IPS-18a (cell line): ENCODE results near the gene PRKD2.

Experiments used
- H3K27ac ChIP-seq: one replicate; pipeline ENCODE4 v1.5.1; 2013; ENCODE audit warnings: low read length
- H3K27me3 ChIP-seq: one replicate; pipeline ENCODE4 v1.6.1; 2013; ENCODE audit warnings: mild to moderate bottlenecking, low read length; ENCODE audit not compliant: control insufficient read depth, insufficient read depth
- H3K36me3 ChIP-seq: one replicate; pipeline ENCODE4 v1.6.1; 2013; ENCODE audit warnings: low read depth, low read length; ENCODE audit not compliant: control insufficient read depth
- H3K4me1 ChIP-seq: one replicate; pipeline ENCODE4 v1.6.1; 2013; ENCODE audit warnings: low read depth, low read length; ENCODE audit not compliant: control insufficient read depth
- H3K4me3 ChIP-seq: one replicate; pipeline ENCODE4 v1.5.1; 2013; ENCODE audit warnings: low read length
- H3K9ac ChIP-seq: one replicate; pipeline ENCODE4 v1.6.1; 2013; ENCODE audit warnings: mild to moderate bottlenecking, low read length, moderate library complexity
- H3K9me3 ChIP-seq: one replicate; pipeline ENCODE4 v1.6.1; 2013; ENCODE audit warnings: low read depth, low read length; ENCODE audit not compliant: control insufficient read depth

Gene PRKD2

DNA sequence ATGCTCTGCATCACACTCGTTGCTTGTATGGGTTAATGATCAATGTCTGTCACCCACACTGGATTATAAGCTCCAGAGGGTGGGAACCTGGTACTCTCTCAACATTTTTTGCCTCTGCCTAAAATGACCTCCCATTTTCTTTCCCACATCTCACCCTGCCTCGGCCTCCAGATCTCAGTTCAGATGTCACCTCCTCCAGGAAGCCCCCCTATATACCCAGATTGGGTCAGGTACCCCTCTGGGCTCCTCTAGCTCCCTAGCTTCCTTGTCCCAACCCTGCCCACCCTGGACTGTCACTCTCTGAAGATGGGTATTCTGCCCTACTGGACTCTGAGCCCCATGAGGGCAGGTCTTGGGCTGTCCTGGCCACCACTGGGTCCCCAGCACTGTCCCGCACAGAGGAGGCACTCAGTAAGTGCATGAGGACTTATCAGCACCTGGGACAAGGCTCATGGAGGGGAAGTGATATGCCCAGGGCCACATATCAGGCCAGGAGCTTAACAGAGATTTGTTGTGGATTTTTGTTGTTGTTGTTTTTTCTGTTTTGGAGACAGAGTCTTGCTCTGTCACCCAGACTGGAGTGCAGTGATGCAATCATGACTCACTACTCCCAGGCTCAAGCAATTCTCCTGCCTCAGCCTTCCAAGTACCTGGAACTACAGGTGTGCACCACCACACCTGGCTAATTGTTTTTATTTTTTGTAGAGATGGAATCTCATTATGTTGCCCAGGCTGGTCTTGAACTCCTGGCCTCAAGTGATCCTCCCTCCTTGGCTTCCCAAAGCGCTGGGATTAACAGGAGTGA is 23.8 kb downstream of the PRKD2 start:
- no peak overlapping the region for H3K4me3 ChIP-seq
- no peak overlapping the region for H3K9ac ChIP-seq
- H3K27me3 ChIP-seq, result no peaks in the 10 kb centered on the region
- peaks cover 53% of the 10 kb centered on the region for H3K36me3 ChIP-seq
- H3K4me1 ChIP-seq, result peaks cover 3% of the 10 kb centered on the region
- H3K9me3 ChIP-seq, result no peaks in the 10 kb centered on the region
- no peak overlapping the region for H3K27ac ChIP-seq

DNA sequence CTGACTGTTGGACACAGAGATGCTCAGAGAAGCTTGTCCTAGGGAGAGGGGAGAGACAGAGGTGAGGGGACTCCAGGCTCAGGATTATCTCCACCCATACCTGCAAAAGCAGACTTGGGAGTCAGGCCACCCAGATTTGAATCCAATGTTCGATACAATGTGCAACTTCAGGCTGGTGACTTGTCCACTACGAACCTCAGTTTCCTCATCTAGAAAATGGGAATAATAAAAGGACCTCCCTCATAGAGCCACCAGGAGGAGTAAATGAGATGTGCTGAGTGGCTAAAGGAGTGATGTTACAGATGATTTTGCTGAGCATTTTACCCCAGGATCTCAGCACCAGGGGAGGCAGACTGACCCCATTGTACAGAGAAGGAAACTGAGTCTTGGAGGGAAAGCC is 25.0 kb downstream of the PRKD2 start:
- Histone ChIP-seq H3K27ac (no peak overlapping the region), H3K4me1 (peaks cover 2% of the 10 kb centered on the region), H3K9ac (no peak overlapping the region), H3K36me3 (peaks cover 64% of the 10 kb centered on the region), H3K9me3 (no peaks in the 10 kb centered on the region), H3K27me3 (no peaks in the 10 kb centered on the region), H3K4me3 (no peak overlapping the region)

DNA sequence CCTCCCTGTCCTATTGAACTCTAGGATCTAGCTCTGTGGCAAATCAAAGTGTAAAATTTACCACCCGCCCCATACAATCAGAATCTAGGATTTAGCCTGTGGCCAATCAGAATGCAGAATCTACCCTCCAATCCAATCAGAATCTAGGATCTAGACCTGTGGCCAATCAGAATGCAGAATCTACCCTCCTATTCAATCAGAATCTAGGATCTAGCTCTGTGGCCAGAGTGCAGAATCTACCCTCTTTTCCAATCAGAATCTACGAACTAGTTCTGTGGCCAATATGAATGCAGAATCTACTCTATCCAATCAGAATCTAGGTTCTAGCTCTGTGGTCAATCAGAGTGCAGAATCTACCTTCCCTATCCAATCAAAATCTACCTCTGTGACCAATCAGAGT is 25.8 kb downstream of the PRKD2 start:
- no peaks in the 10 kb centered on the region for H3K27me3 ChIP-seq
- H3K4me1 ChIP-seq, result no peaks in the 10 kb centered on the region
- no peak overlapping the region for H3K27ac ChIP-seq
- peaks cover 64% of the 10 kb centered on the region for H3K36me3 ChIP-seq
- H3K9me3 ChIP-seq, result no peaks in the 10 kb centered on the region
- no peak overlapping the region for H3K4me3 ChIP-seq
- H3K9ac ChIP-seq, result no peak overlapping the region

DNA sequence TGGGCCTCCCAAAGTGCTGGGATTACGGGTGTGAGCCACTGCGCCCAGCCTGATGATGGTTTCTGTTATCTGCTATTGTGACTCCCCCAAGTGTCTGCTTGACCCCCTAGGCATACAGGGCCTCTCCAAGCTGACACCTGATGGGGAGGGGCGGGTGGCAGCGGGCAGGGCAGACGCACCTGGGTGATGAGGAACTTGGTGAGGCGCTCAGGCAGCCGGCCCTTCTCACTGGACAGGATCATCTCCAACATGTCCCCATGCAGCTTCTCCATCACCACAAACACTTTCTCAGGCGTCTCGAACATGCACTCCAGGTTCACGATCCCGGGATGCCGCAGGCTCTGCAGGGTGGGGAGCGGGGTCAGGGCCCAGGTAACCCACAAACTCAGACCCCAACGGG is 27.6 kb downstream of the PRKD2 start:
- Histone ChIP-seq H3K27me3 (no peaks in the 10 kb centered on the region), H3K4me1 (no peaks in the 10 kb centered on the region), H3K9me3 (no peaks in the 10 kb centered on the region), H3K27ac (no peak overlapping the region), H3K9ac (no peak overlapping the region), H3K4me3 (no peak overlapping the region), H3K36me3 (peaks cover 74% of the 10 kb centered on the region)

DNA sequence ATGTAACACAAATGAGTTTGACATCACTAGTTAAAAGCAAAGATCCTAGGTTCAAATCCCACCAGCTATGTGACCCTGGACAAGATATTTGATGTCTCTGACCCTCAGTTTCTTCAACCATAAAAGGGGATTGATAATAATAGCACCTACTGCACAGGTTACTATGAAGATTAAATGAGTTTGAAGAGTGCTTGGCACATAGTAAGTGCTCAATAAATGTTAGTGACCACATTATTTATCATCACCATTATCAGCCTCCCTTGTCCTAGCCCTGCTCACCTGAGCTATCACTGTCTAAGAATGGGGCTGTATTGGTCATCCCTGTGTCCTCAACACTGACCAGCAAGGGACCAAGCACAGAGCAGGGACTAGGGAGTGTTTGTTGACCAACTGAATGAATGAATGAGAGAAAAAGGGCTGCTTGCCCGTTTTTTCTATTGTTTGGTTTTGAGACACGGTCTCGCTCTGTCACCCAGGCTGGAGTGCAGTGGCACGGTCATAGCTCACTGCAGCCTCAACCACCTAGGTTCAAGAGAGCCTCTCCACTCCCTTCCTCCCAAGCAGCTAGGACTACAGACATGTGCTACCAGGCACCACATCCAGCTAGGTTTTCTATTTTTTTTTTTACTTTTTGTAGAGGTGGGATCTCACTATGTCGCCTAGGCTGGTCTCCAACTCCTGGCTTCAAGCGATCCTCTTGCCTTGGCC is 29.3 kb downstream of the PRKD2 start:
- H3K4me1 ChIP-seq, result no peaks in the 10 kb centered on the region
- H3K27ac ChIP-seq, result no peak overlapping the region
- H3K9me3 ChIP-seq, result no peaks in the 10 kb centered on the region
- peaks cover 66% of the 10 kb centered on the region for H3K36me3 ChIP-seq
- H3K9ac ChIP-seq, result no peak overlapping the region
- H3K27me3 ChIP-seq, result no peaks in the 10 kb centered on the region
- no peak overlapping the region for H3K4me3 ChIP-seq

- Histone ChIP-seq H3K27ac (no peak overlapping the region), H3K4me1 (no peaks in the 10 kb centered on the region), H3K27me3 (no peaks in the 10 kb centered on the region), H3K4me3 (no peak overlapping the region), H3K36me3 (peaks cover 50% of the 10 kb centered on the region), H3K9ac (no peak overlapping the region), H3K9me3 (no peaks in the 10 kb centered on the region)
These were observed 31.7 kb downstream of the PRKD2 start for GRCh38 chr19:46685189-46685588.

GRCh38 chr19:46678110-46678732 is 38.7 kb downstream of the PRKD2 start:
- Histone ChIP-seq H3K9me3 (no peaks in the 10 kb centered on the region), H3K27me3 (no peaks in the 10 kb centered on the region), H3K4me1 (no peaks in the 10 kb centered on the region), H3K36me3 (peaks cover 31% of the 10 kb centered on the region), H3K9ac (no peak overlapping the region), H3K4me3 (no peak overlapping the region), H3K27ac (no peak overlapping the region)

- Histone ChIP-seq H3K9ac (no peak overlapping the region), H3K4me1 (no peaks in the 10 kb centered on the region), H3K27ac (no peak overlapping the region), H3K36me3 (peaks cover 27% of the 10 kb centered on the region), H3K4me3 (no peak overlapping the region), H3K27me3 (no peaks in the 10 kb centered on the region), H3K9me3 (no peaks in the 10 kb centered on the region)
These were observed 42.3 kb downstream of the PRKD2 start for GRCh38 chr19:46674416-46675178.

GRCh38 chr19:46670813-46671212 is 46.1 kb downstream of the PRKD2 start:
- H3K36me3 ChIP-seq, result peaks cover 15% of the 10 kb centered on the region
- no peaks in the 10 kb centered on the region for H3K9me3 ChIP-seq
- H3K9ac ChIP-seq, result no peak overlapping the region
- H3K27ac ChIP-seq, result no peak overlapping the region
- no peaks in the 10 kb centered on the region for H3K27me3 ChIP-seq
- no peaks in the 10 kb centered on the region for H3K4me1 ChIP-seq
- no peak overlapping the region for H3K4me3 ChIP-seq

GRCh38 chr19:46668662-46669061 is 48.3 kb downstream of the PRKD2 start:
- Histone ChIP-seq H3K9ac (no peak overlapping the region), H3K36me3 (peaks cover 9% of the 10 kb centered on the region), H3K9me3 (no peaks in the 10 kb centered on the region), H3K27ac (no peak overlapping the region), H3K27me3 (no peaks in the 10 kb centered on the region), H3K4me3 (no peak overlapping the region), H3K4me1 (no peaks in the 10 kb centered on the region)

DNA sequence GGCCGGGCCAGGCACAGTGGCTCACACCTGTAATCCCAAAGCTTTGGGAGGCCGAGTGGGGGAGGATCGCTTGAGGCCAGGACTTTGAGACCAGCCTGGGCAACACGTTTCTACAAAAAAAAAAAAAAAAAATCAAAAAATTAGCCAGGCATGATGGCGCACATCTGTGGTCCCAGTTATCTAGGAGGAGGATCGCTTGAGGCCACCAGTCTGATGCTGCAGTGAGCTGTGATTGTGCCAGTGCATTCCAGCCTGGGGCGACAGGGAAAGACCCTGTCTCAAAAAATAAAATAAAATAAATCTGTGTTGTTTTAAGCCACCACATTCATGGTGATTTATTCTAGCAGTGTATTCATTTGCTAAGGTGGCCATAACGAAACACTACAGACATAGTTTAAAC is 51.8 kb downstream of the PRKD2 start:
- no peak overlapping the region for H3K27ac ChIP-seq

More for the DNA sequence above, 51.8 kb downstream of the PRKD2 start:
- no peaks in the 10 kb centered on the region for H3K9me3 ChIP-seq
- no peak overlapping the region for H3K4me3 ChIP-seq
- no peaks in the 10 kb centered on the region for H3K36me3 ChIP-seq
- H3K4me1 ChIP-seq, result peaks cover 8% of the 10 kb centered on the region
- H3K27me3 ChIP-seq, result peaks cover 6% of the 10 kb centered on the region
- H3K9ac ChIP-seq, result no peak overlapping the region
